ENCODE results near the gene ADCY4. TPM values are rescaled to one million over a fixed set of nuclear protein-coding genes. Genes with fewer than 3 reads are reported as not detected.

Gene ADCY4
- total and polyA plus RNA-seq, 2 of the 13 experiments (the other 11 are each of a cell fraction or from before 2014, with no cell fraction given) = 0.03 TPM; not detected in 1

GRCh38 chr14:24271134-24271833 lies 63.6 kb downstream of the ADCY4 start, which contains the start of gene RABGGTA (continued):
- TF ChIP-seq, protein P1, sequence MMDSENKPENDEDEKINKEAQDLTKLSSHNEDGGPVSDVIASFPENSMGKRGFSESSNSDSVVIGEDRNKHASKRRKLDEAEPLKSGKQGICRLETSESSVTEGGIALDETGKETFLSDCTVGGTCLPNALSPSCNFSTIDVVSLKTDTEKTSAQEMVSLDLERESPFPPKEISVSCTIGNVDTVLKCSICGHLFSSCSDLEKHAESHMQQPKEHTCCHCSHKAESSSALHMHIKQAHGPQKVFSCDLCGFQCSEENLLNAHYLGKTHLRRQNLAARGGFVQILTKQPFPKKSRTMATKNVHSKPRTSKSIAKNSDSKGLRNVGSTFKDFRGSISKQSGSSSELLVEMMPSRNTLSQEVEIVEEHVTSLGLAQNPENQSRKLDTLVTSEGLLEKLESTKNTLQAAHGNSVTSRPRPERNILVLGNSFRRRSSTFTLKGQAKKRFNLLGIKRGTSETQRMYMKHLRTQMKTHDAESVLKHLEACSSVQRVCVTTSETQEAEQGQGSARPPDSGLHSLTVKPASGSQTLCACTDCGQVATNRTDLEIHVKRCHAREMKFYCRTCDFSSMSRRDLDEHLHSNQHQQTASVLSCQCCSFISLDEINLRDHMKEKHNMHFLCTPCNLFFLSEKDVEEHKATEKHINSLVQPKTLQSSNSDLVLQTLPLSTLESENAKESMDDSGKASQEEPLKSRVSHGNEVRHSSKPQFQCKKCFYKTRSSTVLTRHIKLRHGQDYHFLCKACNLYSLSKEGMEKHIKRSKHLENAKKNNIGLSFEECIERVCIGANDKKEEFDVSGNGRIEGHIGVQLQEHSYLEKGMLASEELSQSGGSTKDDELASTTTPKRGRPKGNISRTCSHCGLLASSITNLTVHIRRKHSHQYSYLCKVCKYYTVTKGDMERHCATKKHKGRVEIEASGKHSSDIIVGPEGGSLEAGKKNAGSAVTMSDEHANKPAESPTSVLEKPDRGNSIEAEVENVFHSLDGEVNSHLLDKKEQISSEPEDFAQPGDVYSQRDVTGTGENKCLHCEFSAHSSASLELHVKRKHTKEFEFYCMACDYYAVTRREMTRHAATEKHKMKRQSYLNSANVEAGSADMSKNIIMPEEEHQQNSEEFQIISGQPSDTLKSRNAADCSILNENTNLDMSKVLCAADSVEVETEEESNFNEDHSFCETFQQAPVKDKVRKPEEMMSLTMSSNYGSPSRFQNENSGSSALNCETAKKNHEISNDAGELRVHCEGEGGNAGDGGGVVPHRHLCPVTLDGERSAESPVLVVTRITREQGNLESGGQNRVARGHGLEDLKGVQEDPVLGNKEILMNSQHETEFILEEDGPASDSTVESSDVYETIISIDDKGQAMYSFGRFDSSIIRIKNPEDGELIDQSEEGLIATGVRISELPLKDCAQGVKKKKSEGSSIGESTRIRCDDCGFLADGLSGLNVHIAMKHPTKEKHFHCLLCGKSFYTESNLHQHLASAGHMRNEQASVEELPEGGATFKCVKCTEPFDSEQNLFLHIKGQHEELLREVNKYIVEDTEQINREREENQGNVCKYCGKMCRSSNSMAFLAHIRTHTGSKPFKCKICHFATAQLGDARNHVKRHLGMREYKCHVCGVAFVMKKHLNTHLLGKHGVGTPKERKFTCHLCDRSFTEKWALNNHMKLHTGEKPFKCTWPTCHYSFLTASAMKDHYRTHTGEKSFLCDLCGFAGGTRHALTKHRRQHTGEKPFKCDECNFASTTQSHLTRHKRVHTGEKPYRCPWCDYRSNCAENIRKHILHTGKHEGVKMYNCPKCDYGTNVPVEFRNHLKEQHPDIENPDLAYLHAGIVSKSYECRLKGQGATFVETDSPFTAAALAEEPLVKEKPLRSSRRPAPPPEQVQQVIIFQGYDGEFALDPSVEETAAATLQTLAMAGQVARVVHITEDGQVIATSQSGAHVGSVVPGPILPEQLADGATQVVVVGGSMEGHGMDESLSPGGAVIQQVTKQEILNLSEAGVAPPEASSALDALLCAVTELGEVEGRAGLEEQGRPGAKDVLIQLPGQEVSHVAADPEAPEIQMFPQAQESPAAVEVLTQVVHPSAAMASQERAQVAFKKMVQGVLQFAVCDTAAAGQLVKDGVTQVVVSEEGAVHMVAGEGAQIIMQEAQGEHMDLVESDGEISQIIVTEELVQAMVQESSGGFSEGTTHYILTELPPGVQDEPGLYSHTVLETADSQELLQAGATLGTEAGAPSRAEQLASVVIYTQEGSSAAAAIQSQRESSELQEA (CRISPR knock-in tag; IDR thresholded peaks at IDR 0.05; ENCODE audit: not compliant biosample characterization) = peak; percentile 99
- TF ChIP-seq HOXA3 (CRISPR knock-in tag; IDR thresholded peaks at IDR 0.05) (peak; percentile 99), SMAD1 (CRISPR knock-in tag; IDR thresholded peaks at IDR 0.05; ENCODE audit: borderline replicate concordance, low read depth) (peak; percentile 100), ZNF605 (CRISPR knock-in tag; IDR thresholded peaks at IDR 0.05) (peak; percentile 99), ZNF253 (CRISPR knock-in tag; IDR thresholded peaks at IDR 0.05; ENCODE audit: borderline replicate concordance) (peak; percentile 92; the same call in 1 of the 2 replicates), JUND (CRISPR knock-in tag; IDR thresholded peaks at IDR 0.05) (peak; percentile 85), YEATS2 (CRISPR knock-in tag; IDR thresholded peaks at IDR 0.05; ENCODE audit: borderline replicate concordance) (peak; percentile 98), HOXD1 (CRISPR knock-in tag; IDR thresholded peaks at IDR 0.05) (peak; percentile 99), RBAK (CRISPR knock-in tag; IDR thresholded peaks at IDR 0.05) (peak; percentile 77), ZNF367 (CRISPR knock-in tag; IDR thresholded peaks at IDR 0.05; ENCODE audit: borderline replicate concordance) (peak; percentile 63), HIC2 (CRISPR knock-in tag; IDR thresholded peaks at IDR 0.05; ENCODE audit: low read depth) (peak; percentile 48; the same call in 1 of the 2 replicates), ZNF281 (CRISPR knock-in tag; IDR thresholded peaks at IDR 0.05; ENCODE audit: borderline replicate concordance) (peak; percentile 91), IKZF1 (IDR thresholded peaks at IDR 0.05) (no peak), HES4 (CRISPR knock-in tag; IDR thresholded peaks at IDR 0.05; ENCODE audit: borderline replicate concordance) (peak; percentile 88)

All from HepG2 (cell line).